ENCODE measurements around the gene TTPAL. TPM values are rescaled to one million over a fixed set of nuclear protein-coding genes. Genes with fewer than 3 reads are reported as not detected.
"Not testable (repeated sequence)": the region's sequence is repeated elsewhere in the genome, so short reads cannot be mapped to it uniquely, and the experiment has no call there.

The TTPAL gene
- total RNA-seq, 2 experiments from 2014 or later = 5.6 to 18.8 TPM

GRCh38 chr20:44470327-44470726, 5.3 kb upstream of the TTPAL start:
- no peak overlapping the region for H3K4me2 ChIP-seq (ENCODE audit: low read length)
- no peak overlapping the region for H3K27ac ChIP-seq (ENCODE audit: low read depth, low read length, poor library complexity, severe bottlenecking)
- ChIA-PET POLR2A (interaction anchor here (0.6 to 1.3 kb wide), 3 partner anchors 10 to 255 kb away, joined by 3 to 5 read pairs (median 3); no protein-coding TSS in a partner anchor), CTCF (ENCODE audit: unreplicated experiment) (no interaction called here)
- no peaks in the 10 kb centered on the region for H3K36me3 ChIP-seq (ENCODE audit: insufficient read depth, low read length)
- peaks cover 5% of the 10 kb centered on the region for H3K4me1 ChIP-seq (ENCODE audit: insufficient read depth, low read length, poor library complexity, severe bottlenecking)
- H3K9me2 ChIP-seq (ENCODE audit: insufficient read depth, low read length) = no peaks in the 10 kb centered on the region
- no peaks in the 10 kb centered on the region for H4K20me1 ChIP-seq (ENCODE audit: insufficient read depth, low read length)
- H3K9me3 ChIP-seq (ENCODE audit: low read length) = no peaks in the 10 kb centered on the region
- DNase-seq (ENCODE audit: low spot score) = no peak
- BruUV-seq (replicated peaks) = no TSS peak
- no peak overlapping the region for H3K4me3 ChIP-seq (ENCODE audit: low read depth, low read length, poor library complexity, severe bottlenecking)
- no peak overlapping the region for H2AFZ ChIP-seq (ENCODE audit: low read length)
- intact Hi-C loops (cut with micrococcal nuclease; ENCODE audit: unreplicated experiment) = no loop called here
- no peaks in the 10 kb centered on the region for H3K79me2 ChIP-seq (ENCODE audit: insufficient read depth, low read depth, low read length)
- TF ChIP-seq, protein P1, sequence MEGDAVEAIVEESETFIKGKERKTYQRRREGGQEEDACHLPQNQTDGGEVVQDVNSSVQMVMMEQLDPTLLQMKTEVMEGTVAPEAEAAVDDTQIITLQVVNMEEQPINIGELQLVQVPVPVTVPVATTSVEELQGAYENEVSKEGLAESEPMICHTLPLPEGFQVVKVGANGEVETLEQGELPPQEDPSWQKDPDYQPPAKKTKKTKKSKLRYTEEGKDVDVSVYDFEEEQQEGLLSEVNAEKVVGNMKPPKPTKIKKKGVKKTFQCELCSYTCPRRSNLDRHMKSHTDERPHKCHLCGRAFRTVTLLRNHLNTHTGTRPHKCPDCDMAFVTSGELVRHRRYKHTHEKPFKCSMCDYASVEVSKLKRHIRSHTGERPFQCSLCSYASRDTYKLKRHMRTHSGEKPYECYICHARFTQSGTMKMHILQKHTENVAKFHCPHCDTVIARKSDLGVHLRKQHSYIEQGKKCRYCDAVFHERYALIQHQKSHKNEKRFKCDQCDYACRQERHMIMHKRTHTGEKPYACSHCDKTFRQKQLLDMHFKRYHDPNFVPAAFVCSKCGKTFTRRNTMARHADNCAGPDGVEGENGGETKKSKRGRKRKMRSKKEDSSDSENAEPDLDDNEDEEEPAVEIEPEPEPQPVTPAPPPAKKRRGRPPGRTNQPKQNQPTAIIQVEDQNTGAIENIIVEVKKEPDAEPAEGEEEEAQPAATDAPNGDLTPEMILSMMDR (conservative IDR thresholded peaks at IDR 0.05; ENCODE audit: low read length) = no peak
- TF ChIP-seq EZH2phosphoT487 (IDR thresholded peaks at IDR 0.05; ENCODE audit: borderline replicate concordance, low read depth, low read length) = no peak

DNA sequence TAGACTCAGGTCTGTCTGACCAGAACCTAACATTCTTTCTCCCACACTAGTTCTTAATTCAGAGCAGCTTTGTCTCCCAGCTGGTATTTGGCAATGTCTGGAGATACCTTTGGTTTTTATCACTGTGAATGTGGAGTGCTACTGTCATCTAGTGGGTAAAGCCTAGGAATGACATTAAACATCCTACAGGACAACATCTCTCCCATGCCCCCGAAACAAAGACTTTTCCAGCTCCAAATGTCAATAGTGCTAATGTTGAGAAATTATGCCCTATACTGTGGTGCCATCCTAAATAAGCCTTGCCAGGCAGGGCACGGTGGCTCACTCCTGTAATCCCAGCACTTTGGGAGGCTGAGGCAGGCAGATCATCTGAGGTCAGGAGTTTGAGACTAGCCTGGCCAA, 4.2 kb upstream of the TTPAL start:
- H2AFZ ChIP-seq (ENCODE audit: low read length) = no peak overlapping the region
- DNase-seq (ENCODE audit: low spot score) = no peak
- H3K9me2 ChIP-seq (ENCODE audit: insufficient read depth, low read length) = no peaks in the 10 kb centered on the region
- no TSS peak for BruUV-seq (replicated peaks)
- H3K4me3 ChIP-seq (ENCODE audit: low read depth, low read length, poor library complexity, severe bottlenecking) = no peak overlapping the region
- no peak overlapping the region for H3K4me2 ChIP-seq (ENCODE audit: low read length)
- ChIA-PET CTCF (ENCODE audit: unreplicated experiment) (no interaction called here), POLR2A (interaction anchor here (1.1 kb wide), 1 partner anchor 133 kb away, joined by 5 read pairs; no protein-coding TSS in a partner anchor)
- peaks cover 6% of the 10 kb centered on the region; the same call in 1 of the 2 replicates for H3K79me2 ChIP-seq (ENCODE audit: insufficient read depth, low read depth, low read length)
- peaks cover 9% of the 10 kb centered on the region for H3K4me1 ChIP-seq (ENCODE audit: insufficient read depth, low read length, poor library complexity, severe bottlenecking)
- H3K9me3 ChIP-seq (ENCODE audit: low read length) = no peaks in the 10 kb centered on the region
- no peaks in the 10 kb centered on the region for H3K36me3 ChIP-seq (ENCODE audit: insufficient read depth, low read length)
- intact Hi-C loops (cut with micrococcal nuclease; ENCODE audit: unreplicated experiment) = no loop called here
- no peaks in the 10 kb centered on the region for H4K20me1 ChIP-seq (ENCODE audit: insufficient read depth, low read length)
- TF ChIP-seq, protein P1 (conservative IDR thresholded peaks at IDR 0.05; ENCODE audit: low read length) = peak; percentile 42
- no peak for TF ChIP-seq EZH2phosphoT487 (IDR thresholded peaks at IDR 0.05; ENCODE audit: borderline replicate concordance, low read depth, low read length)
- H3K27ac ChIP-seq (ENCODE audit: low read depth, low read length, poor library complexity, severe bottlenecking) = no peak overlapping the region

GRCh38 chr20:44472283-44472682, 3.4 kb upstream of the TTPAL start:
- intact Hi-C loops (cut with micrococcal nuclease; ENCODE audit: unreplicated experiment); POLR2A ChIA-PET; CTCF ChIA-PET (ENCODE audit: unreplicated experiment); H4K20me1 ChIP-seq (ENCODE audit: insufficient read depth, low read length); H2AFZ ChIP-seq (ENCODE audit: low read length); H3K4me3 ChIP-seq (ENCODE audit: low read depth, low read length, poor library complexity, severe bottlenecking); H3K9me2 ChIP-seq (ENCODE audit: insufficient read depth, low read length); H3K36me3 ChIP-seq (ENCODE audit: insufficient read depth, low read length); H3K4me2 ChIP-seq (ENCODE audit: low read length); DNase-seq (ENCODE audit: low spot score); BruUV-seq (replicated peaks); H3K9me3 ChIP-seq (ENCODE audit: low read length); H3K27ac ChIP-seq (ENCODE audit: low read depth, low read length, poor library complexity, severe bottlenecking): not testable (repeated sequence)
- peaks cover 12% of the 10 kb centered on the region; the same call in 1 of the 2 replicates for H3K79me2 ChIP-seq (ENCODE audit: insufficient read depth, low read depth, low read length)
- peaks cover 16% of the 10 kb centered on the region for H3K4me1 ChIP-seq (ENCODE audit: insufficient read depth, low read length, poor library complexity, severe bottlenecking)
